Neural cell (in vitro differentiated cells): Measurements from ENCODE around the gene CAPN14. TPM values are rescaled to one million over a fixed set of nuclear protein-coding genes. Genes with fewer than 3 reads are reported as not detected.

Experiments
- H2AFZ ChIP-seq: fragments of 200-600, 300-800 bp; sonication (generic), shearing (Covaris generic); 2 replicates; pipeline ENCODE4 v1.6.0; 2014; ENCODE audit warnings: low read depth, mild to moderate bottlenecking, antibody characterized with exemption, low read length, moderate library complexity
- H3F3A ChIP-seq: fragments of 200-600 bp; shearing (Covaris generic); 2 replicates; pipeline ENCODE4 v1.6.1; 2016; ENCODE audit warnings: mild to moderate bottlenecking, moderate library complexity, mixed read lengths, antibody characterized with exemption, low read length; ENCODE audit not compliant: insufficient read depth, poor library complexity, severe bottlenecking
- H3K27ac ChIP-seq: fragments of 200-600, 300-800 bp; sonication (generic), shearing (Covaris generic); 2 replicates; pipeline ENCODE4 v1.5.1; 2014; ENCODE audit warnings: mild to moderate bottlenecking, low read length, moderate library complexity
- H3K27me3 ChIP-seq: fragments of 300-800, 200-600 bp; sonication (generic), shearing (Covaris generic); 2 replicates; pipeline ENCODE4 v1.6.0; 2014; ENCODE audit warnings: mild to moderate bottlenecking, low read depth, low read length, moderate library complexity; ENCODE audit not compliant: insufficient read depth
- H3K36me3 ChIP-seq: fragments of 300-800, 200-600 bp; sonication (generic), shearing (Covaris generic); 2 replicates; pipeline ENCODE4 v1.5.1; 2014; ENCODE audit warnings: mild to moderate bottlenecking, antibody characterized with exemption, low read length, moderate library complexity; ENCODE audit not compliant: insufficient read depth
- H3K4me2 ChIP-seq: fragments of 300-800, 200-600 bp; sonication (generic), shearing (Covaris generic); 2 replicates; pipeline ENCODE4 v1.6.0; 2014; ENCODE audit warnings: mild to moderate bottlenecking, low read length
- H3K4me3 ChIP-seq: fragments of 300-800, 200-600 bp; sonication (generic), shearing (Covaris generic); 2 replicates; pipeline ENCODE4 v1.5.1; 2014; ENCODE audit warnings: mild to moderate bottlenecking, low read length, moderate library complexity
- H3K79me2 ChIP-seq: fragments of 200-600 bp; shearing (Covaris generic); replicated peaks from 2 replicates; pipeline ENCODE4 v1.6.0; 2014; ENCODE audit warnings: mild to moderate bottlenecking, low read length, moderate library complexity; ENCODE audit not compliant: insufficient read depth
- H3K9ac ChIP-seq: fragments of 300-800, 200-600 bp; sonication (generic), shearing (Covaris generic); 2 replicates; pipeline ENCODE4 v1.6.1; 2016; ENCODE audit warnings: mild to moderate bottlenecking, low read length, mixed read lengths
- H3K9me2 ChIP-seq: fragments of 200-600 bp; shearing (Covaris generic); 2 replicates; pipeline ENCODE4 v1.6.1; 2016; ENCODE audit warnings: mild to moderate bottlenecking, low read length, mixed read lengths; ENCODE audit not compliant: insufficient read depth
- H3K9me3 ChIP-seq: fragments of 200-600, 300-800 bp; sonication (generic), shearing (Covaris generic); 2 replicates; pipeline ENCODE4 v1.6.1; 2016; ENCODE audit warnings: mild to moderate bottlenecking, mixed run types, low read length, moderate library complexity, mixed read lengths
- H4K20me1 ChIP-seq: fragments of 200-600 bp; shearing (Covaris generic); 2 replicates; pipeline ENCODE4 v1.6.1; 2016; ENCODE audit warnings: mild to moderate bottlenecking, mixed run types; ENCODE audit not compliant: insufficient read depth
- CTCF ChIP-seq: fragments of 450-650 bp; IDR thresholded peaks from 2 replicates; pipeline ENCODE4 v1.5.1; 2014; ENCODE audit warnings: antibody characterized with exemption, mild to moderate bottlenecking, moderate library complexity; ENCODE audit not compliant: poor library complexity, severe bottlenecking
- EP300 ChIP-seq: fragments of 450-650 bp; conservative IDR thresholded peaks from 2 replicates; pipeline ENCODE4 v1.6.1; 2014; ENCODE audit warnings: antibody characterized with exemption, mild to moderate bottlenecking, moderate library complexity; ENCODE audit not compliant: poor library complexity, severe bottlenecking
- EZH2 ChIP-seq: fragments of 200-600, 300-800 bp; shearing (Covaris generic), sonication (generic); IDR thresholded peaks from 2 replicates; pipeline ENCODE4 v1.6.1; 2014; ENCODE audit warnings: antibody characterized with exemption, low read length, borderline replicate concordance, mild to moderate bottlenecking; ENCODE audit not compliant: insufficient read depth, poor library complexity, severe bottlenecking
- MXI1 ChIP-seq: fragments of 450-650 bp; conservative IDR thresholded peaks from 2 replicates; pipeline ENCODE4 v1.6.1; 2014; ENCODE audit warnings: antibody characterized with exemption, mild to moderate bottlenecking; ENCODE audit not compliant: poor library complexity, severe bottlenecking
- POLR2AphosphoS5 ChIP-seq: IDR thresholded peaks from 2 replicates; pipeline ENCODE4 v1.6.1; 2012
- RAD21 ChIP-seq: fragments of 450-650 bp; conservative IDR thresholded peaks from 2 replicates; pipeline ENCODE4 v1.6.1; 2014; ENCODE audit warnings: antibody characterized with exemption, mild to moderate bottlenecking, moderate library complexity
- REST ChIP-seq: IDR thresholded peaks from 2 replicates; pipeline ENCODE4 v1.6.1; 2012; ENCODE audit warnings: borderline replicate concordance
- SMC3 ChIP-seq: fragments of 450-650 bp; conservative IDR thresholded peaks from 2 replicates; pipeline ENCODE4 v1.6.1; 2014; ENCODE audit warnings: antibody characterized with exemption, mild to moderate bottlenecking, moderate library complexity; ENCODE audit not compliant: poor library complexity
- TAF1 ChIP-seq: IDR thresholded peaks from 2 replicates; pipeline ENCODE4 v1.6.1; 2012; ENCODE audit warnings: low read depth
- polyA plus RNA-seq: library from polyadenylated mRNA; depleted of rRNA; stranded (reverse); fragments of >200 nt; gene quantifications from 2 replicates; pipeline ENCODE4 v1.2.3, GENCODE V29; 2014

Gene CAPN14
- polyA plus RNA-seq, 1 donor from 2014 or later = 2.1 TPM

DNA sequence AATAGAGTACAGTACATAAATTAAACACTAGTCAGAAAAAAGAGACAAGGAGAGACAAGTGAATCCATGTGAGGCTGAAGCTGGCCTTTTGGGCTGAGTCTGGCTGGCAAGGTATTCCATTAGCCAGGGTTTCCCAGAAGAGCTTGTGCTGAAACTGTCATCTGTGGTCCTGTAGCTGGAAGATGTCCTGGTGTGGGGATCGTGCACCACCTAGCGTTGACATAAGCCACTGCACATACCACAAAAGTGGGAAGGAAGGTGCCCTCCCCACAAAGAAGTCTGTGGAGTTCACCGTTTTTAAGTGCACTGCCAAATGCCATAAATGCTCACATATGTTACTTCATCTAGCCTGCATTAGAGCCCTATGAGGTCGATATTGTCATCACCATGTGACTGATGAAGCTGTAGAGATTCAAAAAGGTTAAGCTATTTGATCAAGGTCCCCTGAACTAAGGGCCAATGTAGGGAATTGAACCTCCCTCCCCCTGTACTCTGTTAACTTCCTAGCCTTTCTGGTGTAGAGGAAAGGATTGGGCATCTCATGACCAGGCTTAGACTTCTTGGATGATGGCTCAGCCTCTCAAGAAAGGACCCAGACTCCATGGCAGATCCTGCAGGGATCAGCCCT, 47.1 kb downstream of the CAPN14 start:
- H2AFZ ChIP-seq = no peak overlapping the region

GRCh38 chr2:31168291-31168690, 49.0 kb downstream of the CAPN14 start:
- Histone ChIP-seq H3F3A (no peaks in the 10 kb centered on the region), H2AFZ (no peak overlapping the region), H3K4me2 (no peak overlapping the region), H3K27me3 (no peaks in the 10 kb centered on the region), H3K9ac (no peak overlapping the region), H3K36me3 (no peaks in the 10 kb centered on the region), H4K20me1 (no peaks in the 10 kb centered on the region), H3K9me2 (no peaks in the 10 kb centered on the region), H3K79me2 (no peaks in the 10 kb centered on the region), H3K9me3 (no peaks in the 10 kb centered on the region), H3K27ac (no peak overlapping the region), H3K4me3 (no peak overlapping the region)
- TF ChIP-seq POLR2AphosphoS5 = no peak

More for the DNA sequence above, 47.1 kb downstream of the CAPN14 start:
- Histone ChIP-seq H3F3A (no peaks in the 10 kb centered on the region), H3K36me3 (no peaks in the 10 kb centered on the region), H3K4me3 (no peak overlapping the region), H3K27me3 (no peaks in the 10 kb centered on the region), H3K9me3 (no peaks in the 10 kb centered on the region), H3K27ac (no peak overlapping the region), H3K79me2 (no peaks in the 10 kb centered on the region), H4K20me1 (no peaks in the 10 kb centered on the region), H3K9ac (no peak overlapping the region), H3K9me2 (no peaks in the 10 kb centered on the region), H3K4me2 (no peak overlapping the region)
- no peak for TF ChIP-seq MXI1
- TF ChIP-seq EP300 = no peak
- no peak for TF ChIP-seq POLR2AphosphoS5
- no peak for TF ChIP-seq EZH2
- peak; percentile 99 for TF ChIP-seq RAD21
- peak; percentile 99 for TF ChIP-seq CTCF
- peak; percentile 99 for TF ChIP-seq SMC3
- TF ChIP-seq TAF1 = no peak
- TF ChIP-seq REST = no peak
